HG03558 (cell line): Measurements from ENCODE around the gene SSTR1.
"Not testable (repeated sequence)": the region's sequence is repeated elsewhere in the genome, so short reads cannot be mapped to it uniquely, and the experiment has no call there.

Experiments
- ATAC-seq: cut with Tn5 transposase; IDR thresholded peaks from one replicate; pipeline ENCODE4 v1.9.1; 2021; ENCODE audit warnings: moderate number of reproducible peaks; ENCODE audit not compliant: unreplicated experiment; ENCODE audit errors: extremely low read depth

The SSTR1 gene, protein sequence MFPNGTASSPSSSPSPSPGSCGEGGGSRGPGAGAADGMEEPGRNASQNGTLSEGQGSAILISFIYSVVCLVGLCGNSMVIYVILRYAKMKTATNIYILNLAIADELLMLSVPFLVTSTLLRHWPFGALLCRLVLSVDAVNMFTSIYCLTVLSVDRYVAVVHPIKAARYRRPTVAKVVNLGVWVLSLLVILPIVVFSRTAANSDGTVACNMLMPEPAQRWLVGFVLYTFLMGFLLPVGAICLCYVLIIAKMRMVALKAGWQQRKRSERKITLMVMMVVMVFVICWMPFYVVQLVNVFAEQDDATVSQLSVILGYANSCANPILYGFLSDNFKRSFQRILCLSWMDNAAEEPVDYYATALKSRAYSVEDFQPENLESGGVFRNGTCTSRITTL

GRCh38 chr14:38207736-38208617 lies at the start of gene SSTR1:
SSTR1 (plus strand) TSS chr14:38207904; CDS start chr14:38209390, 1,486 bp downstream.
- no peak for ATAC-seq

DNA sequence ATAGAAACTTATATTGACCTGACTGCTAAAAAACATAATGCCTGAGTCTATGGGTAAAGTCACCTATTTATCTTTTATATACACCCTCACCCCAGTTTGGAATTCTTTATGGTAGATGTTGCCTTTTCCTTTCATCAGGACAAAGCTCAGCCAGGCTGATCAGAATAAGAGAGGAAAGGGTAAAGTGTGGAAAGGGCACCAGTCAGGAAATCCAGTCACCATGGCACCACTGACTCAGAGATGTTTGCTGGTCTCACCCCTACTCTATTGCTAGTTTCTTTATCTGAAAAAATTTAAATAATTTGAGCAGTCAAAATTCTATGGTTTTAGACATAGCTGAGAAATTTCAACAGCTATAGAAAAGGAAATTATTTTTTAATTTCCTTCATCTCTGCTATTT lies 49.2 kb upstream of the SSTR1 start:
- no peak for ATAC-seq

DNA sequence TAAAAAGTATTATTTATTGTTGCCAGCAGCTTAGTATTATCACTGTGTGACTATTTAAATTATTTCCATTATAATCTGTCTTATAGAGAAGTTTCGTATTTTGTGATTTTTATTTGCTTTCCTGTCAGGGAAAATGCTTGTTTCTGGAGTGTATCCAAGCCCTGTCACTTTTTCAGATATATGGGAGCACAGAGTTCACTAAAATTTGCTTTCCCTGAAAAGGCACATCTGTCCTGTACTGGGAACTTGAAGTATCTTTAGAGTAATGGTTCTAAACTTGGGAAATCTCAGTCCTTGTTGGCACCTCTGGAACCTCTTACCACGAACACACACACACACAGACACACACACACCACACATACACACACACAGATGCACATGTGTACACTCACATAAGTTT lies 39.3 kb upstream of the SSTR1 start:
- ATAC-seq: no peak

DNA sequence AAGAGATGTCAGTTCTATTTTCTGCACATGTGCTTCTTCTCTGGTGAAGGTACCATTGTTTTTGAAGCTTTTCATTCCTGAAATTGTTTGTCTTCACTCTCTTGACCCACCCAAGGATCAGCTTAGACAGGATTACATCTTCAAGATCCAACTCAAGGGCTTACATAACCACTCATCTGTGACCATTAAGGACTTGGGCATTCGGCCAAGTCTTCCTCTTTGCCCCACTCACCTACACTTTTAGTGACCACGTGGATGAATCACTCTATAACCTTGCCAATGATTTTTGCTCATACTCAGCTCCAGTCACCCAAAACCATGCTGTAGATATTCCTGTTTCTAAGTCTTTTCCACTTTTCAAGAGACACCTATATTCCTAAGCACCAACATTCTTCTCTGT lies 36.5 kb upstream of the SSTR1 start:
- ATAC-seq: no peak

DNA sequence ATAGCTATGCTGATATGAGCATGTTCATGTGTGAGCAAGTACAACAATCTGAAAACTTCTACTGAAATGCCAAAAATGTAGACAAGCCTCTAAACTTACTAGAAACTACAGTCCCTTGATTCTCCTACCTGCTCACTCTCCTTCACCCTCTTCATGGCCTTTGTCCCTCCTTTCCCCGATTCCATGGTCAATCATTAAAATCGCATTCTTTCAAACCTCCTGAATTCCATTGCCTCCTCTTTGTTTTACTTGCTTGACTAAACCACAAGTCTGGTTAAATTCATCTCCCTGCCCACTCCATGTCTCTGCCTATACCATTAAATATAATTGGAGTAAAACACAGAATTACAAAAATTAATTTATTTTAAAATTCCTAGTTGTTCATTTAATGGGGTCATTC lies 33.0 kb upstream of the SSTR1 start:
- no peak for ATAC-seq

- no peak for ATAC-seq
Observed at GRCh38 chr14:38175658-38176057, 32.0 kb upstream of the SSTR1 start.

GRCh38 chr14:38176379-38176778 lies 31.3 kb upstream of the SSTR1 start:
- ATAC-seq: no peak

DNA sequence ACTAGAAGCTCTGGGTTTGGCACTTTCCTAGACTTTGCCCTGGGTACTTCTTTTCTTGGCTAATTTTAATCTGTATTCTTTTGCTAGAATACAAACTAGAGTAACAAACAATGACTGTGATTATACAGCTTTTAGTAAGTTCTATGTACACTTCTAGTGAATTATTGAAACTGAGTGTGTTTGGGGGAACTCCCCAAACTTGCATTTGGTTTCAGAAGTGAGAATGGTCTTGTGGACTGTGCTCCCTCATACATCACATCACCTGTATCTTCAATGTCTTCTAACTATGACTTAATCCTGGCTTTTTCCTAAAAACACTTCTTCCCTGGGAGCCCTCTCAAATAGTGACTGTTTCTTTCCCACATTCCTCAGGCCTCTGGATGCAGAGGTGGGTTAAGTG lies 23.6 kb upstream of the SSTR1 start:
- no peak for ATAC-seq

GRCh38 chr14:38185671-38186070 lies 22.0 kb upstream of the SSTR1 start:
- ATAC-seq: no peak

GRCh38 chr14:38186216-38186615 lies 21.5 kb upstream of the SSTR1 start:
- no peak for ATAC-seq

- no peak for ATAC-seq
Observed at GRCh38 chr14:38187528-38187927, 20.2 kb upstream of the SSTR1 start.

DNA sequence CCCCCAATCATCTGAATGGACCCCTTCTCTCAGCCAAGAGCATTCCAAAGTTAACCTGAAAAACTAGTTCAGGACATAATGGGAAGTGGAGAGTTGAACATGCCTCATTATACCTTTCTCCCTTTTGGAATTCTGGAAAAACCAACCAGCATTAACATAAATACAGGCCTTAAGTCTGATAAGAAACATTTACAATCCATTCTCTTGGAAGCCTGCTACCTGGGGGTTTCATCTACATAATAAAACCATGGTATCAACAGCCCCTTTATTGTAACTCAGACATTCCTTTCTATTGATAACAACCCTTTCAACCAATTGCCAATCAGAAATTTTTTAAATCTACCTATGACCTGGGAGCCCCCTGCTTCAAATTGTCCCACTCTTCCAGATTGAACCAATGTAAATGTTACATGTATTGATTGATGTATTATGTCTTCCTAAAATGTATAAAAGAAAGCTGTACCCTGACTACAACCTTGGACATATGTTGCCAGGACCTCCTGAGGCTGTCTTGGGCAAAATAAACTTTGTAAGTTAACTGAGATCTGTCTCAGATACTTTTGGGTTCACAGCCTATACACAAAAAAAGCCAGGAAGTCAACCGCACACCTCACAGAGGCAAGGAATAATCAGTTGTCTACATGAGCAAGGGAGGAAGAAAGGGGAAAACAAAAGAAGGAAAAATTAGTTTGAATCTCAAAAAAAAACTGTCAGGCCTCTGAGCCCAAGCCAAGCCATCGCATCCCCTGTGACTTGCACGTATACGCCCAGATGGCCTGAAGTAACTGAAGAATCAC lies 17.6 kb upstream of the SSTR1 start:
- ATAC-seq: no peak

GRCh38 chr14:38190846-38191245 lies 16.9 kb upstream of the SSTR1 start:
- not testable (repeated sequence) for ATAC-seq

DNA sequence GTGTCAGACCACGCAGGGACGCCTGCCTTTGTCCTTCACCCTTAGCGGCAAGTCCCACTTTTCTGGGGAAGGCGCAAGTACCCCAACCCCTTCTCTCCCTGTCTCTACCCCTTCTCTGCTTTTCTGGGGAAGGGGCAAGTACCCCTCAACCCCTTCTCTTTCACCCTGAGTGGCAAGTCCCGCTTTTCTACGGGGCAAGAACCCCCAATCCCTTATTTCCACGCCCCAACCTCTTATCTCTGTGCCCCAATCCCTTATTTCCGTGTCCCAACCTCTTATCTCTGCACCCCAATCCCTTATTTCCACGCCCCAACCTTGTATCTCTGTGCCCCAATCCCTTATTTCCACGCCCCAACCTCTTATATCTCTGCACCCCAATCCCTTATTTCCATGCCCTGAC lies 16.2 kb upstream of the SSTR1 start:
- ATAC-seq: not testable (repeated sequence)

- ATAC-seq: no peak
Observed at GRCh38 chr14:38197001-38197783, 10.5 kb upstream of the SSTR1 start.

GRCh38 chr14:38197784-38198335 lies 9.8 kb upstream of the SSTR1 start:
- ATAC-seq: no peak

- no peak for ATAC-seq
Observed at GRCh38 chr14:38198425-38198824, 9.3 kb upstream of the SSTR1 start.

- ATAC-seq: no peak
Observed at GRCh38 chr14:38199076-38199475, 8.6 kb upstream of the SSTR1 start.

- ATAC-seq: no peak
Observed at GRCh38 chr14:38199739-38200138, 8.0 kb upstream of the SSTR1 start.
